A673 (cell line): ENCODE data around the gene EHMT1. TPM values are rescaled to one million over a fixed set of nuclear protein-coding genes. Genes with fewer than 3 reads are reported as not detected.

ENCODE experiments used
- BruUV-seq: library from RNA; stranded (reverse); fragments of 400-500 nt; replicated peaks from 2 replicates; lab custom pipeline; 2021; lab: Mats Ljungman, UMichigan
- CTCF ChIA-PET: fragments of 300-600 bp; sonication (Branson Sonifier 250); formaldehyde crosslinking; loops from one replicate; lab custom pipeline; 2022; ENCODE audit warnings: antibody characterized with exemption; lab: Charles Lee
- POLR2A ChIA-PET: fragments of 300-600 bp; sonication (Branson Sonifier 250); formaldehyde crosslinking; loops from one replicate; lab custom pipeline; 2022; ENCODE audit warnings: antibody characterized with exemption; ENCODE audit not compliant: low non-redundant PET; lab: Charles Lee
- DNase-seq: peaks from one replicate; pipeline ENCODE4 v3.0.0-alpha.2; 2015; ENCODE audit warnings: low spot score
- H3K27ac ChIP-seq: fragments of 200-600 bp; sonication (generic); 2 replicates; pipeline ENCODE4 v1.5.1; 2016; ENCODE audit warnings: mixed run types, low read depth, mild to moderate bottlenecking, mixed read lengths, antibody characterized with exemption, low read length; ENCODE audit not compliant: poor library complexity, severe bottlenecking
- H3K27me3 ChIP-seq: fragments of 200-600 bp; sonication (generic); replicated peaks from 2 replicates; pipeline ENCODE4 v1.6.1; 2017; ENCODE audit warnings: mixed run types, low read depth, mild to moderate bottlenecking, mixed read lengths, antibody characterized with exemption, low read length; ENCODE audit not compliant: insufficient read depth, poor library complexity
- H3K36me3 ChIP-seq: fragments of 200-600 bp; sonication (generic); 2 replicates; pipeline ENCODE4 v1.6.1; 2016; ENCODE audit warnings: mixed run types, mild to moderate bottlenecking, mixed read lengths, antibody characterized with exemption, low read length; ENCODE audit not compliant: insufficient read depth, poor library complexity, severe bottlenecking
- H3K4me1 ChIP-seq: fragments of 200-600 bp; sonication (generic); 2 replicates; pipeline ENCODE4 v1.6.1; 2017; ENCODE audit warnings: mixed run types, mild to moderate bottlenecking, mixed read lengths, antibody characterized with exemption, low read length; ENCODE audit not compliant: insufficient read depth, poor library complexity, severe bottlenecking
- H3K4me3 ChIP-seq: fragments of 200-600 bp; sonication (generic); 2 replicates; pipeline ENCODE4 v1.5.1; 2016; ENCODE audit warnings: low read depth, mixed run types, mild to moderate bottlenecking, mixed read lengths, low read length; ENCODE audit not compliant: poor library complexity, severe bottlenecking
- H3K9me3 ChIP-seq: fragments of 200-600 bp; sonication (generic); 2 replicates; pipeline ENCODE4 v1.6.1; 2016; ENCODE audit warnings: mixed run types, low read depth, mild to moderate bottlenecking, mixed read lengths, antibody characterized with exemption, low read length; ENCODE audit not compliant: poor library complexity, severe bottlenecking
- CTCF ChIP-seq: fragments of 300-800, 200-600 bp; sonication (generic); conservative IDR thresholded peaks from 2 replicates; pipeline ENCODE4 v1.5.1; 2017; ENCODE audit warnings: low read depth, mild to moderate bottlenecking, antibody characterized with exemption, low read length, moderate library complexity, mixed read lengths
- EZH2 ChIP-seq: fragments of 200-600 bp; sonication (generic); IDR thresholded peaks from 2 replicates; pipeline ENCODE4 v1.6.1; 2017; ENCODE audit warnings: borderline replicate concordance, low read depth, mild to moderate bottlenecking, mixed read lengths, antibody characterized with exemption, low read length; ENCODE audit not compliant: poor library complexity, severe bottlenecking
- intact Hi-C: fragments of 100-400 bp; cut with micrococcal nuclease; formaldehyde crosslinking; loops from one replicate; pipeline ENCODE4 v1.10.0; 2022; ENCODE audit not compliant: unreplicated experiment
- total RNA-seq: library from RNA; stranded (reverse); gene quantifications from 2 replicates; pipeline ENCODE4 v1.2.3, GENCODE V29; 2021

EHMT1 gene
- total RNA-seq, 1 experiment from 2014 or later: 115 TPM

- intact Hi-C loops: no loop called here
- no peak for DNase-seq
- no TSS peak for BruUV-seq
- Histone ChIP-seq H3K4me3 (no peak overlapping the region), H3K9me3 (no peaks in the 10 kb centered on the region), H3K4me1 (peaks cover 4% of the 10 kb centered on the region), H3K36me3 (peaks cover 31% of the 10 kb centered on the region), H3K27me3 (no peaks in the 10 kb centered on the region), H3K27ac (no peak overlapping the region)
- POLR2A ChIA-PET: no interaction called here
- no peak for TF ChIP-seq CTCF
- TF ChIP-seq EZH2: no peak
- CTCF ChIA-PET: no interaction called here
Observed at GRCh38 chr9:137613259-137613658, 5.5 kb upstream of the EHMT1 start.

GRCh38 chr9:137613738-137614523, 4.9 kb upstream of the EHMT1 start:
- peaks cover 31% of the 10 kb centered on the region for H3K36me3 ChIP-seq
- H3K4me1 ChIP-seq: peaks cover 4% of the 10 kb centered on the region
- no peak for TF ChIP-seq EZH2
- TF ChIP-seq CTCF: no peak
- ChIA-PET CTCF (no interaction called here), POLR2A (no interaction called here)
- intact Hi-C loops: no loop called here
- H3K9me3 ChIP-seq: no peaks in the 10 kb centered on the region
- no peak overlapping the region for H3K4me3 ChIP-seq
- BruUV-seq: no TSS peak
- H3K27ac ChIP-seq: no peak overlapping the region
- DNase-seq: no peak
- H3K27me3 ChIP-seq: no peaks in the 10 kb centered on the region

GRCh38 chr9:137614631-137615386, 4.0 kb upstream of the EHMT1 start:
- ChIA-PET POLR2A (no interaction called here), CTCF (interaction anchor here (0.6 kb wide), 1 partner anchor 36 kb away, joined by 3 read pairs; no protein-coding TSS in a partner anchor)
- TF ChIP-seq EZH2 (no peak), CTCF (0 out of 2 replicates have a peak, but pooled peaks have one; percentile 16)
- BruUV-seq: no TSS peak
- Histone ChIP-seq H3K27ac (no peak overlapping the region), H3K36me3 (peaks cover 31% of the 10 kb centered on the region), H3K27me3 (no peaks in the 10 kb centered on the region), H3K4me1 (peaks cover 4% of the 10 kb centered on the region), H3K4me3 (no peak overlapping the region), H3K9me3 (no peaks in the 10 kb centered on the region)
- DNase-seq: no peak
- intact Hi-C loops: no loop called here
